WI38 (cell line): ENCODE results near the gene ACAP1.
A peak's percentile ranks its signal among the peaks of the same experiment; 100 is the strongest.

Experiments
- H3K4me3 ChIP-seq: 2 replicates; pipeline ENCODE4 v1.5.1; 2011; ENCODE audit warnings: low read depth, mild to moderate bottlenecking, control low read depth, low read length
- CTCF ChIP-seq: IDR thresholded peaks from 2 replicates; pipeline ENCODE4 v1.5.1; 2012; ENCODE audit warnings: low read depth, mild to moderate bottlenecking, control low read depth, low read length

Gene ACAP1

GRCh38 chr17:7293816-7294613 lies 42.3 kb upstream of the ACAP1 start:
- no peak overlapping the region for H3K4me3 ChIP-seq
- no peak for TF ChIP-seq CTCF

GRCh38 chr17:7294614-7295153 lies 41.6 kb upstream of the ACAP1 start, which contains the start of gene YBX2:
YBX2 (minus strand) TSS chr17:7294639; CDS start chr17:7294500, 139 bp downstream.
- no peak for TF ChIP-seq CTCF
- no peak within 1 kb of the TSS for H3K4me3 ChIP-seq

GRCh38 chr17:7295230-7296180 lies 40.8 kb upstream of the ACAP1 start:
- H3K4me3 ChIP-seq = no peak overlapping the region
- no peak for TF ChIP-seq CTCF

- no peak overlapping the region for H3K4me3 ChIP-seq
- peak; percentile 89 for TF ChIP-seq CTCF
These were observed 40.0 kb upstream of the ACAP1 start for GRCh38 chr17:7296189-7296861.

GRCh38 chr17:7304179-7304578 lies 32.1 kb upstream of the ACAP1 start:
- H3K4me3 ChIP-seq = no peak overlapping the region
- no peak for TF ChIP-seq CTCF

- TF ChIP-seq CTCF = no peak
- peak within 1 kb of the TSS; percentile 98 for H3K4me3 ChIP-seq
These were observed 29.2 kb upstream of the ACAP1 start, which contains the start of gene EIF5A for GRCh38 chr17:7306911-7307685. EIF5A (plus strand) TSS chr17:7307628; CDS start chr17:7309636, 2,008 bp downstream.
